Stimulated activated effector memory CD8-positive, alpha-beta T cell treated with anti-CD3 and anti-CD28 coated beads, Interleukin-12 subunit alpha, Interleukin-12 subunit beta, amount 100 ng/mL, for 72 hours (primary cell): ENCODE results near the gene LUC7L3.

ENCODE experiments used
- ATAC-seq: fragments of 150-1000 bp; cut with Tn5 transposase; 2 replicates; pipeline ENCODE4 v1.10.0; 2021
- DNase-seq, 2 donors: peaks; one replicate each; pipeline ENCODE4 v3.0.0; 2021 to 2022; ENCODE audit warnings: low spot score in 2 of 2
- H3K27ac Mint-ChIP-seq: one replicate; pipeline ENCODE4 v1.8.0; 2022; ENCODE audit warnings: mild to moderate bottlenecking, mixed read lengths
- H3K36me3 Mint-ChIP-seq: one replicate; pipeline ENCODE4 v1.8.0; 2022; ENCODE audit warnings: mild to moderate bottlenecking, mixed read lengths
- H3K4me1 Mint-ChIP-seq: one replicate; pipeline ENCODE4 v1.8.0; 2022; ENCODE audit warnings: mixed read lengths
- H3K4me3 Mint-ChIP-seq: one replicate; pipeline ENCODE4 v1.8.0; 2022; ENCODE audit warnings: mild to moderate bottlenecking, mixed read lengths
- H3K9me3 Mint-ChIP-seq: one replicate; pipeline ENCODE4 v1.8.0; 2022; ENCODE audit warnings: mixed read lengths

LUC7L3 gene

DNA sequence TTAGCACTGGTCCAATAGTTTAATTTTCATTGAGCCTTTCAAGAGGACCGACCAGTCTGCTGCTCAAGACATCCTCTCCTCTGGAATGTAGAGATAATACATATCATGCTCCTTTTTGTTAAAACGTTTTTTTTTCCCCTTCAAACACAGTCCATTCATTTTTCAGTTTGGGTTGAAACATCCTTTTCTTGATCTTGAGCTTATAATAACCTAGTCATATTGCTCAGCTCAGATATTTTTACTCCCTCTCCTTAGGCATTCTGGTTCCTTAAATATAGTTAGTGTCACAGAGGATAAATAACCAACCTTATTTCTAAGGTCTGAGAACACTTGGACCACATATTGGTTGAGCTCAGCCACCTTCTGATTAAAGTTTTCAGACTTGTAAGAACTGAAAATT lies 35.1 kb downstream of the LUC7L3 start:
- H3K36me3 Mint-ChIP-seq: peaks cover 70% of the 10 kb centered on the region

DNA sequence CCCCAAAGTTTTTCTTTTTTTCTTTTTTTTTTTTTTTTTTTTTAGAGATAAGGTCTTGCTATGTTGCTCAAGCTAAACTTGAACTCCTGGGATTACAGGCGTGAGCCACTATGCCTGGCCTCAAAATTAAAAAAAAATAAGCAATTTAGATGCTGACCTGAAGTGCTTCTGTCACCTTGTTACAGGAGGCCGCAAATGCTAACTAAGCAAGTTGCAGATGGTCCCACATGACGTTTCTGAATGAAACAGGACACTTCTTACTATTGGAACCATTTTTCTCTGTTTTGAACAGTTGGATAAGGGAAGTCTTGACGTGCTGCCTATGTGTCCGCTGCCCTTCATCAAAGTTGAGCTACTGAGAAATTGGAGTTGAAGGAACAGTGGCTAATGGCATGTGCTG lies 39.1 kb downstream of the LUC7L3 start:
- ATAC-seq (no peak), DNase-seq (no peak)
- Mint-ChIP-seq H3K9me3 (no peaks in the 10 kb centered on the region), H3K36me3 (peaks cover 30% of the 10 kb centered on the region), H3K27ac (no peak overlapping the region), H3K4me3 (no peak overlapping the region), H3K4me1 (peaks cover 6% of the 10 kb centered on the region)

More for the DNA sequence above, 35.1 kb downstream of the LUC7L3 start:
- Mint-ChIP-seq H3K4me1 (peaks cover 6% of the 10 kb centered on the region), H3K4me3 (no peak overlapping the region), H3K27ac (peak overlapping the region; percentile 23), H3K9me3 (no peaks in the 10 kb centered on the region)
- DNase-seq (no peak), ATAC-seq (no peak)

DNA sequence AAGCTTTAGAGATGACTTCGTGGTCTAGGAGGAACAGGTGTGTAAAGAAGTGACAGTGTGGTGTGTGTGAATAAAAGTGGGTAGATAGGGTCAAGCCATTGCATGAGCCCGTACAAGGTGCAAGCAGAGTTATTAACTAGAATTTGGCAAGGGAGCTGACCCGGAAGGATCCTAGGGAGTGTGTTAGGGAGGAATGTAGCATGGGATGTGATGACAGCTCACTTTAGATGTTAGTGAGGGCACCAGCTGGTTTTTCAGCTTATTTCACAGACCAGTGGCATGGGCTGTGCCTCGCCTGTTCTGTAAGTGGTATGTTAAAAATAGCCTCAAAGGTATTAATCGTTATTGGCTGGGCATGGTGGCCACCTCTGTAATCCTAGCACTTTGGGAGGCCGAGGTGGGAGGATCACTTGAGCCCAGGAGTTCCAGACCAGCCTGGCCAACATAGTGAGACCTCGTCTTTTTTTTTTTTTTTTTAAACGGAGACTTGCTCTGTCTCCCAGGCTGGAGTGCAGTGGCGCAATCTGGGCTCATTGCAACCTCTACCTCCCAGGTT lies 39.7 kb downstream of the LUC7L3 start:
- Mint-ChIP-seq H3K4me3 (no peak overlapping the region), H3K27ac (no peak overlapping the region), H3K4me1 (peaks cover 7% of the 10 kb centered on the region), H3K36me3 (peaks cover 25% of the 10 kb centered on the region), H3K9me3 (no peaks in the 10 kb centered on the region)
- ATAC-seq (no peak), DNase-seq (no peak)

DNA sequence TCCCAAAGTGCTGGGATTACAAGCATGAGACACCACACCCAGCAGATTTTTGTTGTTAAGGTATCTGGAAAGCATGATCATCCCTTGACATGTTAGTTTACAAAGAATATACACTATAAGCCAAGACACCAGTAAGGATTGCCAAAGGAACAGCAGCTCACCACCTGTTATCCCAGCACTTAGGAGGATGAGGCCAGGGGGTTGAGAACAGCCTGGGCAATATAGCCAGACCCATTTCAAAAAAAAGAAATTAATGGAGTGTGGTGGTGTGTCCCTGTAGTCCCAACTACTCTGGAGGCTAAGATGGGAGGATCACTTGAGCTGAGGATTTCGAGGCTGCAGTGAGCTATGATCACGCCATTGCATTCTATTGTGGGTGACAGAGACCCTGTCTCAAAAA lies 42.8 kb downstream of the LUC7L3 start:
- no peaks in the 10 kb centered on the region for H3K36me3 Mint-ChIP-seq
- peaks cover 34% of the 10 kb centered on the region for H3K4me1 Mint-ChIP-seq
- no peak overlapping the region for H3K4me3 Mint-ChIP-seq
- H3K27ac Mint-ChIP-seq: no peak overlapping the region
- no peak for DNase-seq
- H3K9me3 Mint-ChIP-seq: no peaks in the 10 kb centered on the region
- no peak for ATAC-seq

DNA sequence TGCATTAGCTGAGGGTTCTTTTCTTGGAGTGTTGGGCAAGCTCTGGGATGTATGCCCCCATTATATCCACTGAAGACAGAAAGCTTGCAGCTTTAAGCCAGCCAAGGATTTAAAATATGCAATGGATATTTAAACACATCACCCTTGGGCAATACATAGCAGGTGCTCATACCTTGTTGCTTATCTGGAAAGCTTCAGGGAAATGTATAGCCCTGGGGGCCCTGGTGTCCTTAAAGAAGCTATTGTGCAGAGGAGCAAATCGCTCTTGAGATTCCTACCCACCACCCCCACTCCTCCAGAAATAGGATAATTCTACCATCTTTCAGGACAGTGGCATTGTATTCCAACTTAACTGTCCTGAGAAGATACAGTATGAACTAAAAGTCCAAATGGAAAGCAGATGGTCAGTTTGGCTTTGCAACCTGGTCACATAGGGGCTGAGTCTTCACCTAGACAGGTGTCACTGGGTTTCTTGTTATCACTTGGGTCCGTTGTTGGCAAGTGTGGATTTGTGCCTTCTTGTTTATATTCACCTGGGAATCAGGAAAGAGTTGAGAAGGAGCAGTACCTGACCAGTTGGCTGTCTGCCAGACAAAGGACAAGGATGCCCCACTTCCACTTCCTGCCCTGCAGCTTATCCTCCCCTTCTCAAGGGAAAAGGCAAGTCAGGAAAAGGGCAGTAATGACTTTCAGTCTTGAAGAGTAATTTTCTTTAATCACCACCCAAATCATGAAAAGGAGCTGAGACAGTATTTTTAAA lies 44.5 kb downstream of the LUC7L3 start:
- Mint-ChIP-seq H3K4me3 (no peak overlapping the region), H3K27ac (no peak overlapping the region), H3K36me3 (no peaks in the 10 kb centered on the region), H3K4me1 (peaks cover 35% of the 10 kb centered on the region), H3K9me3 (no peaks in the 10 kb centered on the region)
- ATAC-seq (no peak), DNase-seq (no peak)

DNA sequence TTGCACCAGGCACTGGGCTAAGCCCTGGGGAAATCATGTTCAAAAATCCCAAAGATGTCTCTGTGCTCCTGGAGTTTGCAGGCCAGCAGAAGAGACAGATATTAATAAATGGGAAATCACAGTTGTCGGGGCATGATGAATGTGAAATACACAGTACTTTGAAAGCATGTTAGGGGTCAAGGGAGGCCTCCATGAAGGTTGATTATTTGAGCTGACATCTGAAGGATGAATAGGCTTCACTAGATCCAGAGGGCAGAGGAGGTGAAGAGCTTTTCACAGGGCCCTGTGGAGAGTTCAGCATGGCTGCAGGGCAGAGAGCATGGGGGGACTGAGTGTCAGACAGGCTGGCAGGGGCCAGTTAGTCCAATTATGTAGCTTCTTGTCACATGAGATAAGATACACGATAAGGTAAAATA lies 45.3 kb downstream of the LUC7L3 start:
- Mint-ChIP-seq H3K4me3 (no peak overlapping the region), H3K27ac (no peak overlapping the region), H3K9me3 (no peaks in the 10 kb centered on the region), H3K36me3 (no peaks in the 10 kb centered on the region), H3K4me1 (peaks cover 33% of the 10 kb centered on the region)
- DNase-seq: no peak
- ATAC-seq: no peak

DNA sequence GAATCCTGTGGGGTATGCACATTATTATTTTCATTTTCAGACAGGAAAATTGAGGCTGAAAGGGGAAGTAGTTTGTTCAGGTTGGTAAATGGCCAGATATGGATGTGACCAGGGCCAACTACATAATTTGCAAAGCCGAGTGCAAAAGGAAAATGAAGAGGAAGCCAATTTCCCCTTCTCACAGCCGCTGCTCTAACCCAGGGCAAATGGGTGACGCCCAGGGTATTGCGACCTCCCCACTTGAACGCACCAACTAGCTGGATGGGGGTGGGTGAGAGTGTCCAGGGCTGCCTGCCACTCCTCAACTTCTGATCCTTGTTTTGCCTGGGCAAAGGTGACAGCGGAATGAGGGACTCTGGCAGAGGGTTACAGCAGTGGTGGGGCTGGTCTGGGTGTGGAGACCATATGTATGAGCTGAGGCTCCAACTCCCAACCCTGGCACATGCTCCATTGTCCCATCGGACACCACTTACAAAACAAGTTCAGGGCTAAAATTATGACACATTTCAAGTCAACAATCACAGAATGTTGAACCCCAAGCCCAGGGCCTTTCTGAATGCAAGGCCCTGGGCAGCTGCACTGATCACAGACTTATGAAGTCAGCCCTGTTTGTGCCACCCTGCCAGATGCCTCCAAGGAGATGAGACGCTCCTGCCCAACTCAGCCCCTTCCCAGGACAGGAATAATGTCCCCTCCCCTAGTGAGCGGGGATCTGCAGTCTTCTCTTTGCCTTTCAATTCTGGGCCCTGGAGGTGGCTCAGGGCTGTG lies 46.2 kb downstream of the LUC7L3 start:
- H3K27ac Mint-ChIP-seq: no peak overlapping the region
- H3K4me1 Mint-ChIP-seq: peaks cover 33% of the 10 kb centered on the region
- H3K4me3 Mint-ChIP-seq: no peak overlapping the region
- DNase-seq: no peak
- ATAC-seq: no peak
- H3K9me3 Mint-ChIP-seq: no peaks in the 10 kb centered on the region
- H3K36me3 Mint-ChIP-seq: no peaks in the 10 kb centered on the region

DNA sequence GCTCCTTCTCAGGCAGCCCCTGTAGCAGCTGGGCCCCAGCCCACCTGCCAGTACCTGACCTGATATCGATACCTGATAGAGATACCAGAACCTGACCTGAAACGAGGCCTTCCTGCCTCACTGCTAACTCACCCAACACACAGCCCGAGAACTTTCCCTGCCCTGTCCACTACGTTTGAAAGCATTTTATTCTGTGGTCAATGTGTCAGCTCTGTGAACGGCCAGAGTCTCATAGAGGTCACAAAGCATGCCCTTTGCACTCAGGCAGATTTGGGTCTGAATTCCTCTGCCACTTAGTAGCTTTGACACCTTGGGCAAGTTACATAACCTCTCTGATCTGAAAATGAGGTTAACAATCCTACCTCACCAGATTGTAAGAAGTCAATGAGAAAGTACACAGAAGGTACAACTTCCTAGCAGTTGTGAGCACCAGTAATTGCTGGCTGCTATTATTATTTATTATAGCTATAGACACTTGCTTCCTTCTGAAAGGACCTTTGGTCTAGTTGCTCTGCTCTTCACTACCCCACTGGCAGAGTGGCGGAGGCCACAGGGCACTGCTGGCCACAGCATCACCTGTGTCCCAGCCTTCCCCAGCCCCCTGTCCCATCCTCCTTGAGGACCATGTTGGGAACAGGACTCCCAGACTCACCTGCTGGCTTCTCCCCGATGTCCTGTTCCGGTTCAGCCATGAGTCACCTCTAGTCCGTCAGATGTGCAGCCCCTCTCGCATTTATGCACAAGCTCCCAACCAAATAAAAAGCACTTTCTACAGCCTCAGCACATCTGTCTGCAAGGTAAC lies 47.0 kb downstream of the LUC7L3 start:
- ATAC-seq: no peak
- Mint-ChIP-seq H3K9me3 (no peaks in the 10 kb centered on the region), H3K27ac (no peak overlapping the region)

DNA sequence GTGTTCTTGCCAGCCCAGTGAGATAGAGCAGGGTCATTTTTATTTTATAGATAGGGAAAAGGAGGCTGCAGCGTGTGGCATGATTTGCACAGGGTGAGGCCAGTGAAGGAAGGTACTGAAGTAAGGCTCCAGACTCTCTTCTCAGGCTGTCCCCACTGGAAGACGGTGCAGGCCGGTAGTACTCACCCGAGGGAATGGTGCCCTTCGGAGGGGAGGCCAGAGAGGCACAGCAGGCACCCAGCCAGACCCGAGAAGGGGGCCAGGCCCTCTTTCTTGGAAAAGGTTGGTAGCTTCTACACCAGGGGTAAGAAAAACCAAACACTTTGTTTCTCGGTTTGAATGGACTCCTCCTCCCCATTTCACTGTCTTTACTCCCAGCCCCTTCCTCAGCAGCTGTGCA lies 47.6 kb downstream of the LUC7L3 start:
- ATAC-seq (peak; percentile 11), DNase-seq (no peak)
- Mint-ChIP-seq H3K27ac (no peak overlapping the region), H3K36me3 (peaks cover under 1% of the 10 kb centered on the region), H3K4me1 (peaks cover 38% of the 10 kb centered on the region), H3K4me3 (no peak overlapping the region), H3K9me3 (no peaks in the 10 kb centered on the region)

More for the DNA sequence above, 47.0 kb downstream of the LUC7L3 start:
- peaks cover 33% of the 10 kb centered on the region for H3K4me1 Mint-ChIP-seq
- DNase-seq: no peak
- H3K4me3 Mint-ChIP-seq: no peak overlapping the region
- H3K36me3 Mint-ChIP-seq: no peaks in the 10 kb centered on the region

DNA sequence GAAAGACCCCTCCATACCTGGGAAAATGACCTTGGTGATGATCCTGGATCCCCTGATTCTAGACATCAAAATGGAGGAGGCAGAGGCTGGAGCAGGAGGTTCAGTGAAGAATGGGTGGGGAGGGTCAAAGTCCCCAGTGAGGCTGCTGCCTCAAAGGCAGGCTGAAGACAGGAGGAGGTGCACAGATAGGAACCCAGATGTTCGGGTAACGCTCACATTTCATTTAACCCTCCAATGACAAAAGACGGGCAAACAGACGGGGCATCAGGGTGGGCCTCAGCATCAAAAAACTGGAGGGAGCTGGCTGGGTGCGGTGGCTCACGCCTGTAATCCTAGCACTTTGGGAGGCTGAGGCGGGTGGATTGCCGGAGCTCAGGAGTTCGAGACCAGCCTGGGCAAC lies 48.0 kb downstream of the LUC7L3 start, which contains the start of gene ANKRD40CL:
ANKRD40CL (minus strand) TSS at position 73 of the 400 bp plus-strand sequence. CDS start 605 bp downstream, outside the sequence.
- no peak within 1 kb of the TSS for H3K27ac Mint-ChIP-seq
- H3K4me3 Mint-ChIP-seq: no peak within 1 kb of the TSS
- ATAC-seq (no peak), DNase-seq (no peak)
- H3K4me1 Mint-ChIP-seq: peaks cover 41% of the 10 kb centered on the region
- H3K36me3 Mint-ChIP-seq: peaks cover 4% of the 10 kb centered on the region
- H3K9me3 Mint-ChIP-seq: no peaks in the 10 kb centered on the region

DNA sequence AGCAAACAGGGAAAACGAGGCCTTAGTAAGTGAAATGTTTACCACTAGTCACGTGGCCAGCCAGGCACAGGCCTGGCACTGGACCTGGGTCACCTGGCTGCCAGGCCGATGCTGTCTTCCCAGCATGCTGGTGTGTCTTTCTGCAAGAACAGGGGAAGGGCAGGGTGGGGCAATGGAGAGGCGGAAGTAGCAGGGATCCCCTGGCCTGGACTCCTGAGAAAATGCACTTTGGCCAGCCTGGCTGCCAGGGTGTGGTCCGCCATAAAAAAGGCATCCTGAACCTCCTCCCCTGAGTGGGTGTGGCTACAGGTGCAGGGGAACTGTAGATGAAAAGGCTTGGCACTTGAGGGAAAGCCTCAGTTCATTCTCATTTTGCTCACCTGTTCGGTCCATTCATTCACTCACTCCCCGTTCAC lies 49.0 kb downstream of the LUC7L3 start:
- H3K4me3 Mint-ChIP-seq: no peak overlapping the region

DNA sequence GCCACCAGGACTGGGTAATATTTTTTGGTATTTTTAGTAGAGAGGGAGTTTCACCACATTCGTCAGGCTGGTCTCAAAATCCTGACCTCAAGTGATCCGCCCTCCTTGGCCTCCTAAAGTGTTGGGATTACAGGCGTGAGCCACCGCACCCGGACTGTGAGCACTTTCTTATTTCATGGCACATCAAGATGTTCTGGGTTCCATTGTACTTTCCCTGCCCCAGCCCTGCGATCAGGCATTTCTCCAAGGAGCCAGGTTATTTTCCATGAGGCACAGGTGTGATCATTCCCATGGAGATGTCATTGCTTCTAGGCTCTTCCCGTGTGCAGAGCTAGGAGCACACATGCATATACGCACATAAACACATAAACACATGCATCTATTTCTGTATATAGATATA lies 50.5 kb downstream of the LUC7L3 start:
- H3K4me1 Mint-ChIP-seq: peaks cover 32% of the 10 kb centered on the region
- ATAC-seq: no peak
- H3K27ac Mint-ChIP-seq: no peak overlapping the region
- H3K4me3 Mint-ChIP-seq: no peak overlapping the region
- no peak for DNase-seq
- no peaks in the 10 kb centered on the region for H3K9me3 Mint-ChIP-seq
- peaks cover 4% of the 10 kb centered on the region for H3K36me3 Mint-ChIP-seq

More for the DNA sequence above, 49.0 kb downstream of the LUC7L3 start:
- peaks cover 4% of the 10 kb centered on the region for H3K36me3 Mint-ChIP-seq
- DNase-seq: no peak
- no peaks in the 10 kb centered on the region for H3K9me3 Mint-ChIP-seq
- no peak for ATAC-seq
- H3K27ac Mint-ChIP-seq: no peak overlapping the region
- peaks cover 41% of the 10 kb centered on the region for H3K4me1 Mint-ChIP-seq

DNA sequence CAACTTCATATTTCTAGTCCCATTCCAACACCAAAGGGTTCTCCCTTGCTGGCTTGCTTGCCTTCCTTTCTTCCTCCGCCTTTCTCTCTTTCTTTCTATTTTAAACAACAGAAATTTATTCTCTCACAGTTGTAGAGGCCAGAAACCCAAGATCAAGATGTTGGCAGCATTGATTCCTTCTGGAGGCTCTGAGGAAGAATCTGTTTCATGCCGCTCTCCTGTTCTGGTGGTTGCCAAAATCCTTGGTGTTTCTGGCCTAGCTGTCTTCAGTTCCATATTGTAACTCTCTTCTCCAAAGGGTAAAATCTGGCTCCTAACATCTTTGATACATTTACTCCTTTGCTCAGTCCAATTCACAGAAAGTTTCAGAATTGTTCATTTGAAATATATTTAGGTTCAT lies 50.9 kb downstream of the LUC7L3 start:
- H3K27ac Mint-ChIP-seq: no peak overlapping the region
- ATAC-seq (no peak), DNase-seq (no peak)
- H3K4me1 Mint-ChIP-seq: peaks cover 31% of the 10 kb centered on the region
- H3K4me3 Mint-ChIP-seq: no peak overlapping the region
- H3K36me3 Mint-ChIP-seq: peaks cover 4% of the 10 kb centered on the region
- H3K9me3 Mint-ChIP-seq: no peaks in the 10 kb centered on the region

DNA sequence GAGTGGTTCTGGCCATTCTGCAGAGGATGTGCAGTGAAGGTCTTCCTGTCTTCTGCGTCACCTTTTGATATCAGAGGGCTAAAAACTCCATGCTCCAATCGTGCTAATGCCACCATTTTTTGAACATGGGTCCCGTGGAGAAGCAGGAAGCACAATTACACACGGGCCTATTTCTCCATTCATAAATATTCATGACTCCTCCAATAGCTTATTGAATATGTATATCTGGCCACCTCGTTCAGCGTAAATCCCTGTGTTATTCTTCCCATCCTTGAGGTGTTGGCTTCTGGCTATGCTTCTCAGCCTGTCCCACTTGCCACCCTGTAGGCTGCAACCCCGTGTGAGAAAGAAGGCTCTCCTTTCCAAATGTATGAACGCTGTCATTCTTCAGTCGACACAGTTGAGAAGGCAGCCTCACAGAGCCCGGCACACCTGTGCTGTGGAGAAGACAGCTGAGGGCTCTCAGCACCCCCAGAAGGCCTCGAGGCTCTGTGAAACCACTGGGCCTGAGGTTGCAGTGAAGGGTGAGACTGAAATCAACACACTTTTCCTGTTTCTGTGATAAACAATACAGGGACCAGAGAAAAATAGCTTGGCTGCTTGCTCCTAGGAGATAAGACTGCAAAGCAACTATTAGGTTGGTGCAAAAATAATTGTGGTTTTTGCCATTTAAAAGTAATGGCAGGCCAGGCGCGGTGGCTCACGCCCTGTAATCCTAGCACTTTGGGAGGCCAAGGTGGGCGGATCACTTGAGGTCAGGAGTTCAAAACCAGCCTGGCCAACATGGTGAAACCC lies 52.8 kb downstream of the LUC7L3 start:
- Mint-ChIP-seq H3K27ac (peak overlapping the region; percentile 56), H3K36me3 (peaks cover 4% of the 10 kb centered on the region), H3K9me3 (no peaks in the 10 kb centered on the region), H3K4me1 (peaks cover 13% of the 10 kb centered on the region), H3K4me3 (no peak overlapping the region)
- ATAC-seq (peak; percentile 75), DNase-seq (no peak)
